ENCODE data around the gene KCNJ11. TPM values are rescaled to one million over a fixed set of nuclear protein-coding genes. Genes with fewer than 3 reads are reported as not detected.

KCNJ11 gene
- total and polyA plus RNA-seq, 10 of the 15 experiments (the other 5 are each of a cell fraction or from before 2014, with no cell fraction given): 0.06 to 0.56 (median 0.21) TPM; not detected in 6

DNA sequence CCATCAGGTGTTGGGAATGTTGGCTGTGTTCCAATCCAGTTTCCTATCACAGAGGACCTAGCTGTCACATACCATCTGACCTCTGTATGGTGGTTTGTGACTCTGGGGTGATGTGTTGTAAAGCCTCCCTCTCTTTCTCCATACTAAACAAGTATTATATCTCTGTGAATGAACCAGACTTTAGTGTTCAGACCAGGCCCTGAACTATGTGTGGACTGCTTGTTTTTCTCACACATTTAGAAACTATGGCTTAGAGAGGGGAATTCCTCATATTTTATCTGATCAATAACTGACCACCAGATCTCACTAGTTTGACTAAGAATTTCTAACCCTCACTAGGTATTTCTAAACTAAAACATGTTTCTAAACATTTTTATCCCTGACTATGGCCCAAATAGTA is 19.4 kb downstream of the KCNJ11 start:
- Histone ChIP-seq H2AFZ (ENCODE audit: control insufficient read depth, low read depth, low read length) (no peak overlapping the region), H3K9me3 (replicated peaks; ENCODE audit: control insufficient read depth, insufficient read depth, low read length) (peaks cover 24% of the 10 kb centered on the region), H3K79me2 (ENCODE audit: control insufficient read depth, insufficient read depth, low read length) (no peaks in the 10 kb centered on the region), H4K20me1 (ENCODE audit: control insufficient read depth, insufficient read depth) (no peaks in the 10 kb centered on the region), H3K4me2 (ENCODE audit: control insufficient read depth, insufficient read depth) (no peak overlapping the region), H3K4me1 (ENCODE audit: control insufficient read depth, insufficient read depth, low read length) (no peaks in the 10 kb centered on the region), H3K4me3 (no peak overlapping the region), H3K27ac (ENCODE audit: control insufficient read depth, insufficient read depth) (no peak overlapping the region), H3K27me3 (replicated peaks in 1 of 2; ENCODE audit: control insufficient read depth in 2 of 2, insufficient read depth in 2 of 2, low read length in 1 of 2) (no peaks in the 10 kb centered on the region; a peak in 1 of 4 replicates), H3K9ac (ENCODE audit: control insufficient read depth, insufficient read depth, low read length) (no peak overlapping the region), H3K36me3 (ENCODE audit: control insufficient read depth in 2 of 2, insufficient read depth in 2 of 2, low read length in 1 of 2) (no peaks in the 10 kb centered on the region)
- no peak for TF ChIP-seq WRNIP1 (IDR thresholded peaks at IDR 0.05; ENCODE audit: borderline replicate concordance, low read depth, low read length)
- TF ChIP-seq CHD2 (IDR thresholded peaks at IDR 0.05; ENCODE audit: borderline replicate concordance, low read depth, low read length): no peak
- no peak for TF ChIP-seq USF1 (IDR thresholded peaks at IDR 0.05; ENCODE audit: borderline replicate concordance, extremely low read length, insufficient read depth, low read depth, low read length)
- no peak for TF ChIP-seq SIN3A (IDR thresholded peaks at IDR 0.05; ENCODE audit: low read depth, low read length)
- TF ChIP-seq JUND (IDR thresholded peaks at IDR 0.05; ENCODE audit: low read depth, low read length): no peak
- TF ChIP-seq ASH2L (IDR thresholded peaks at IDR 0.05; ENCODE audit: borderline replicate concordance, low read depth): no peak
- no peak for TF ChIP-seq YY1 (IDR thresholded peaks at IDR 0.05; ENCODE audit: low read depth, low read length)
- TF ChIP-seq, protein P1, sequence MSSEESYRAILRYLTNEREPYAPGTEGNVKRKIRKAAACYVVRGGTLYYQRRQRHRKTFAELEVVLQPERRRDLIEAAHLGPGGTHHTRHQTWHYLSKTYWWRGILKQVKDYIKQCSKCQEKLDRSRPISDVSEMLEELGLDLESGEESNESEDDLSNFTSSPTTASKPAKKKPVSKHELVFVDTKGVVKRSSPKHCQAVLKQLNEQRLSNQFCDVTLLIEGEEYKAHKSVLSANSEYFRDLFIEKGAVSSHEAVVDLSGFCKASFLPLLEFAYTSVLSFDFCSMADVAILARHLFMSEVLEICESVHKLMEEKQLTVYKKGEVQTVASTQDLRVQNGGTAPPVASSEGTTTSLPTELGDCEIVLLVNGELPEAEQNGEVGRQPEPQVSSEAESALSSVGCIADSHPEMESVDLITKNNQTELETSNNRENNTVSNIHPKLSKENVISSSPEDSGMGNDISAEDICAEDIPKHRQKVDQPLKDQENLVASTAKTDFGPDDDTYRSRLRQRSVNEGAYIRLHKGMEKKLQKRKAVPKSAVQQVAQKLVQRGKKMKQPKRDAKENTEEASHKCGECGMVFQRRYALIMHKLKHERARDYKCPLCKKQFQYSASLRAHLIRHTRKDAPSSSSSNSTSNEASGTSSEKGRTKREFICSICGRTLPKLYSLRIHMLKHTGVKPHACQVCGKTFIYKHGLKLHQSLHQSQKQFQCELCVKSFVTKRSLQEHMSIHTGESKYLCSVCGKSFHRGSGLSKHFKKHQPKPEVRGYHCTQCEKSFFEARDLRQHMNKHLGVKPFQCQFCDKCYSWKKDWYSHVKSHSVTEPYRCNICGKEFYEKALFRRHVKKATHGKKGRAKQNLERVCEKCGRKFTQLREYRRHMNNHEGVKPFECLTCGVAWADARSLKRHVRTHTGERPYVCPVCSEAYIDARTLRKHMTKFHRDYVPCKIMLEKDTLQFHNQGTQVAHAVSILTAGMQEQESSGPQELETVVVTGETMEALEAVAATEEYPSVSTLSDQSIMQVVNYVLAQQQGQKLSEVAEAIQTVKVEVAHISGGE (CRISPR knock-in tag; IDR thresholded peaks at IDR 0.05): no peak
- no peak for TF ChIP-seq IKZF1 (conservative IDR thresholded peaks at IDR 0.05)
- no peak for TF ChIP-seq DPF2 (IDR thresholded peaks at IDR 0.05)
- intact Hi-C loops (cut with micrococcal nuclease; ENCODE audit: unreplicated experiment): no loop called here
- RAD21 ChIA-PET (ENCODE audit: unreplicated experiment): no interaction called here
- FAIRE-seq (no peak), ATAC-seq (no peak), DNase-seq (ENCODE audit: low read depth, low spot score) (no peak)
- POLR2A ChIA-PET: no interaction called here
- BruUV-seq (replicated peaks): no TSS peak
- SMC1A ChIA-PET (ENCODE audit: uncharacterized antibody, unreplicated experiment): no interaction called here
- in situ Hi-C loops (cut with MboI): no loop called here
- CTCF ChIA-PET: no interaction called here
